ENCODE measurements around the gene PRM2.
A peak's percentile ranks its signal among the peaks of the same experiment; 100 is the strongest.
"Not testable (repeated sequence)": the region's sequence is repeated elsewhere in the genome, so short reads cannot be mapped to it uniquely, and the experiment has no call there.

The PRM2 gene

DNA sequence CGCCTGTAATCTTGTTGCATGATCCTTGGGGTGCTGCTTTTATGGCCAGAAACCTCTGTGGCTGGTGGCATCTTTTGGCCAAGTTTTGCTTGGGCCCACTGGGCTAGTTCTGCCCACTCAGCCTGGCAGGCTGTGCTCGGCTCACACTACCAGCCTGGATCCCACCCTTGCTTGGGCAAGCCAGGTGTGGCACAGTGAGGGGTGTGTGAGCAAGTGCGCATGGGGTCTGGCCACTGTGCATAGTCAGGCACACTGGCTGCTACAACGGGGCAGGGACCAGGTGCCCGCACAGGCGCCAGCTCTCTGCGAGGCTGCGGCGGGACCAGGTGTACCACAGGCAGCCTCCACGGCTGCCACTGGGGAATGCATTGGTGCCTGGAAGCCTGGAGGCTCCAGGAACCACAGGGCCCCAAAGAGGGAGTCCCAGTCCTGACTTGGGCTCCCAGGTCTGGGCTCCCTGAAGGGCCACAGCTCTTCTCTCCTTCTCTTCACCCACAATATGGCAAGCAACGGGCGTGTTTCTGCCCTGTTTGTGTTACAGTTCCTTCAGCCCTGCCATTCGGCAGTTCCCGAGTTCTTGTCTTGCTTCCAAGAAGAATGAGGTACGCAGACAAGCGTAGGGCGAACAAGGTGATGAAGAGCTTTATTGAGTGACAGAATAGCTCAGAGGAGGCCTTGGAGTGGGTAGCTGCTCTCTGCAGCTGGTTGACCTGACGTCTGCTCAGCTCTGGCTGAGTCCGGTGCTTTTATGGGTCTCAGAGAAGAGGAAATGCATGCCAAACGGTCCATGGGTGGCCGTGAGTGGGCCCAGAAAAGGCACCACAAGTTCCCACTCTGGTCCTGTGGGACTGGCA is 31.6 kb upstream of the PRM2 start:
- no peak for DNase-seq (ENCODE audit: low read depth in 2 of 2, low spot score in 1 of 2)

DNA sequence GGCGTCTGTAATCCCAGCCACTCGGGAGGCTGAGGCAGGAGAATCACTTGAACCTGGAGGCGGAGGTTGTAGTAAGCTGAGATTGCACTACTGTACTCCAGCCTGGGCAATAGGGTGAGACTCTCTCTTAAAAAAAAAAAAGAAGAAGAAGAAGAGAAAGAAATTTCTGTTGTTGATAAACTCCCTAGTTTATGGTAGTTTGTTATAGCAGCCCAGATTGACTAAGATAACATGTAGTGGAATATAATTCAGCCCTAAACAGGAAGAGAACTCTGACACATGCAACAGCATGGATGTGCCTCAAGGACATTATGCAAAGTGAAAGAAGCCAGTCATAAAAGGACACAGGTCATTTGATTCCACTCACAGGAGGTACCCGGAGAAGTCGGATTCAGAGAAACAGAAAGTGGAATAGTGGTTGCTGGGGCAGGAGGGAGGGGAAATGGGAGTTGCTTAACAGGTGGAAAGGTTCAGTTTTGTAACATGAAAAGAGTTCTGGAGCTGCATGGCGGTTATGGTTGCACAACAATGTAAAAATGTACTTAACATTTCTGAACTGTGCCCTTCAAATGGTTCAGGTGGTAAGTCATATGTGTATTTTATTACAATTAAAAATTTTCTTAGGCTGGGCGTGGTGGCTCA is 30.8 kb upstream of the PRM2 start:
- no peak for DNase-seq (ENCODE audit: low read depth in 2 of 2, low spot score in 1 of 2)

- no peak for DNase-seq (ENCODE audit: low read depth in 2 of 2, low spot score in 1 of 2)
These were observed 30.1 kb upstream of the PRM2 start for GRCh38 chr16:11306381-11306780.

DNA sequence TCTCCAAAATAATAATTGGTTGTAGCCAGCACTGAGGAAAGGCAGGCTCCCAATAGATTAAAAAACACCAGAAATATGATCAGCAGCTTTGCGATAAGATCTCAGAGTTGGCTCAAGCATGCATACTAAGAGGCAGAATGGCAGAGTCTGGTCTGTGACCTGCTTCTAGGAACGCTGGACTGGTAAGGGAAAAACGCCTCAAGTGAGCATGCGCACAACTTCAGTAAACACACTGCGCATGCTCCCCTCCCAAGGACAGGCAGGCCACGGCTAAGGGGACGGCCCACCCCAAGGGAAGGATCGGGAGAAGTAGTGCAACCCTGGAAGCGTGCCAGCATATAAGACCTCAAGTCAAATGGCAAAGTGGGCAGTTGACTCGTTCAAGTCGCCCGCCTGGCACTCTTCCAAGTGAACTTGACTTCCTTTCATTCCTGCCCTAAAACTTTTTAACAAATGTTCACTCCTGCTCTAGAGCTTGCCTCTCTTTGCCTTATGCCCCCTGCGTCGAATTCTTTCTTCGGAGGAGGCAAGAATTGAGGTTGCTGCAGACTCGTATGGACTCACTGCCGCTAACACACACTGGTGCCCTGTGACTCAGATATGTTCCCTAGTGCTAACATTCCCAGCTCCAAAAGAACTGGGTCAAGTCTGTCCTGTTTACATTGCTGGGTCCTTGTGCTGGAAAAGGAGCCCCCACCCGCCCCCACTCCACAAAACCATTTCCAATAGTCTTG is 27.3 kb upstream of the PRM2 start:
- DNase-seq (ENCODE audit: low read depth in 2 of 2, low spot score in 1 of 2), result no peak

- no peak for DNase-seq (ENCODE audit: low read depth in 2 of 2, low spot score in 1 of 2)
These were observed 26.7 kb upstream of the PRM2 start for GRCh38 chr16:11302977-11303376.

DNA sequence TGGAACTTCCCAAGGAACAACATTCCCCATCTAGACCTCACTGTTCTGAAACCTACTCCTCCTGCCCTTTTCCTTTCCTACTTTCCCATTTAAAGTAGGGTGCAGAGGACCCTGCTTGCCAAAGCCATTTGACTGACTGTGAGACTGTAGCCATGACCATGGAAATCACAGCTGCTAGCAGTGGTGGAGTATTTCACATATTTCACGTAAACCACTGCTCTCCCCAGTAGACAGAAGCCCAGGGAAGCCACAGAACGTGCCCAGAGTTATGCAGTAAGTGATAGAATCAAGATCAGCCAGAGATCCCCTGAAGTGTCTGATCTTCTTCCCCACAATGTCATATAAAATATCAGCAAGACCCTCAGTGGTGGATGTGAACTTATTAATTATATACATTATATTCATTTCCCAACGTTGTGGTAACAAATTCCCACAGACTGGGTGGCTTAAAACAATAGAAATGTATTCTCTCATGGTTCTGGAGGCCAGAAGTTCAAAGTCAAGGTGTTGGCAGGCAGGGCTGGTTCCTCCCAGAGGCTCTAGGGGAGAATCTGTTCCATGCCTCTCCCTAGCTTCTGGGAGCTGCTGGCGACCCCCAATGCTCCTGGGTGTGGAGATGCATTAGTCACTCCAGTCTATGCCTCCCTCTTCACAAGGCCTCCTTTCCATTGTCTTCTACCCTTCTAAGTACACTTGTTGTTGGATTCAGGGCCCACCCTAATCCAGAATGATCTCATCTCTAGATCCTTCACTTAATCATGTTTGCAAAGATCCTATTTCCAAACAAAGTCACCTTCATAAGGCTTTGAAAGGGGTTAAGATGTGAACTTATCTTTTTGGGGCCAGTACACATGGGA is 25.6 kb upstream of the PRM2 start:
- no peak for DNase-seq (ENCODE audit: low read depth in 2 of 2, low spot score in 1 of 2)

DNA sequence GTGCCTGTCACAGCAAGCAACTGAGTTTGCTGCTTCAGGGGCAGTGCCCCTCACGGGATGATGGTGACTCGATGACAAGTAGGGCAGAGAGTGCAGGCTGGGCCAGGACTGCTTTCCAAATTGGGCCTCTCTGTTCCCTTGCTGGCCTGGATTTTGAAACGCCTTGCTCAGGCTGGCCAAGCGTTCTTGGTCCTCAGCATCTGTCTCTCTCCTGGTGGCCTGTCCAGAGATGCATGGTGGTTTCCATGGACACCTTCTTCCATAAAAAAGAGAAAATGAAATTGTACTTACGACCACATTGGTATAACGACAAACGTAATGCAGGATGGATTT is 24.2 kb upstream of the PRM2 start:
- DNase-seq (ENCODE audit: low read depth in 2 of 2, low spot score in 1 of 2), result no peak

DNA sequence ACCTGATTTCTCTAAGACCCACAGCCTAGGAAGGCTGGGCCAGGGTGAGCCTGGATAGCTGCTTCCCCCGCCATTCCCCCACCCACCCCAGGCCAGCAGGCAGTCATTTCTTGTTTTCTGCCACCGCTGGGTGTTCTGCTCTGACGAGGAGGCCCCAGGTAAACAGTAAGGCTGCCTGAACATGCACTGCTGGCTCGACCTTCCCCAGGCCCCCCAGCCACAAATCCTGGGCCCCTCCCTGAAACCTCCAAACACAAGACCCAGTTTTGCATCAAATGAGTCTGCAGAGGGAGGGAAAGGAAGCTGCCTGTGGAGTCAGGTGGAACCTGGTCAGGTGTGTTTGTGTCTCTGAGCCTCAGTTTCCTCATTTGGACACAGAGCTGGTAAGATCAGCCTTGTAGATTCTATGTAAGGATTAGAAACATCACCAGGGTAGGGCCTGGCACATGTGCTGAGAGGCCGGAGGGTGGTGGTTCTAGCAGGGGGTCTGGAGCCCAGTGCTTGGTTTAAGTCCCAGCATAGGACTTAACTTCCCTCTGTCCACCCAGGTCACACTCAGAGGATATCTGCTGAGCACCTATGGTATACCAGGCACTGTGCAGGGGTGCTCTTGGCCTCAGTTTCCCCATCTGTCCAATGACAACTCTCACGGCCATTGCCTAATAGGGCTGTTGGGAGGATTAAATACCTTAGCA is 23.7 kb upstream of the PRM2 start:
- no peak for DNase-seq (ENCODE audit: low read depth in 2 of 2, low spot score in 1 of 2)

GRCh38 chr16:11298950-11299547 is 22.8 kb upstream of the PRM2 start:
- not testable (repeated sequence) for DNase-seq (ENCODE audit: low read depth in 2 of 2, low spot score in 1 of 2)

DNA sequence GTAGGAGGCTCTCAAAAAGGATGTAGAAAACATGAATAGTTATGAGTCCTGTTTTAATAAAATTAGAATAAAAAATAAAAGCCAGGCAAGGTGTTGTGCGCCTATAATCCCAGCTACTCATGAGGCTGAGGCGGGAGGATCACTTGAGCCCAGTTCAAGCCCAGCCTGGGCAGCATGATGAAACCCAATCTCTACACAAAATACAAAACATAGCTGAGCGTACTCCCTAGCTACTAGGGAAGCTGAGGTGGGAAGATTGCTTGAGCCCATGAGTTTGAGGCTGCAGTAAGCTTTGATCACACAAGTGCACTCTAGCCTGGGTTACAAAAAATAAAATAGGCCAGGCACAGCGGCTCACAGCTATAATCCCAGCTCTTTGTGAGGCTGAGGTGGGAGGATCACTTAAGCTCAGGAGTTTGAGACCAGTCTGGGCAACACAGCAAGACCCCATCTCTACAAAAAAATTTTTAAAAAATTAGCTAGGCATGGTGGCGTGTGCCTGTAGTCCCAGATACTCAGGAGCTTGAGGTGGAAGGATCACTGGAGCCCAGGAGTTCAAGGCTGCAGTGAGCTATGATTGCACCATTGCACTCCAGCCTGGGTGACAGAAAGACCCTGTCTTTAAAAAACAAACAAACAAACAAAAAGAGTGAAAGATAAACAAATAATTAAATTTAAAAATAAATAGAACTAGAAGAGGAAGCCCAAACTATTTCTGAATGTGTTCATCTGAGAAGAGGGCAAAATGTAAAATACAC is 22.0 kb upstream of the PRM2 start:
- DNase-seq (ENCODE audit: low read depth in 2 of 2, low spot score in 1 of 2), result no peak

DNA sequence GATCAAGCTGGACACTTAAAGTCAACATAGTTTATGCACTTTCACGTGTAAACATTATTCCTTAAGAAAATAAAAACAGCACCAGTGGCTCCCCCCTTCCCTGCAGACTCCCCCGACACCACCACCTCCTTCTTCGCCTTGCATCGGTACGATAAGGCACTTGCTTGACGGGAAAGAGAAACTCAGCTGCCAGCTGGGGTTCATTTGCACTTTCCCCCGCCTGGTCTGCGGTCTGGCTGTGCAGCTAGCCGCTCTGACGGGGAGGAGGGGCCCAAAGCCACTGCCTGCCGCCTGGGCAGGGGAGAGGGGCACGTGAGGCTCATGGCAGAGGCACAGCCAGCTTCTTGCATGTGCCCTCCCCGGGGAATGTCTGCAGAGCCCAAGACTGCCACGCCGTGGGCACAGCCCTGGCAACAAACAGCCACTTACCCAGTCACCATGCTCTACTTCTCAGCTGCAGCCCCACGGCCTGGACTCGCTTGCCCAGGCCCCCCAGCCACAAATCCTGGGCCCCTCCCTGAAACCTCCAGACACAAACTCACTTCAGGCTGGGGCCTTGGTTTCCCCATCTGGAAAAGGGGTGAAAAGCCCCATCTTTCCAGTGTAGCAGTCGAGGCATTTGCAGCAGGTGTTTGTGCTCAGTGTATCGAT is 21.3 kb upstream of the PRM2 start:
- peak; percentile 21 to 57 for DNase-seq (ENCODE audit: low read depth in 2 of 2, low spot score in 1 of 2)

- no peak for DNase-seq (ENCODE audit: low read depth in 2 of 2, low spot score in 1 of 2)
These were observed 20.6 kb upstream of the PRM2 start for GRCh38 chr16:11296706-11297491.

GRCh38 chr16:11296351-11296705 is 20.0 kb upstream of the PRM2 start:
- no peak for DNase-seq (ENCODE audit: low read depth in 2 of 2, low spot score in 1 of 2)

GRCh38 chr16:11295672-11296071 is 19.4 kb upstream of the PRM2 start:
- DNase-seq (ENCODE audit: low read depth in 2 of 2, low spot score in 1 of 2), result no peak

GRCh38 chr16:11292076-11292748 is 15.9 kb upstream of the PRM2 start:
- no peak for DNase-seq (ENCODE audit: low read depth in 2 of 2, low spot score in 1 of 2)

DNA sequence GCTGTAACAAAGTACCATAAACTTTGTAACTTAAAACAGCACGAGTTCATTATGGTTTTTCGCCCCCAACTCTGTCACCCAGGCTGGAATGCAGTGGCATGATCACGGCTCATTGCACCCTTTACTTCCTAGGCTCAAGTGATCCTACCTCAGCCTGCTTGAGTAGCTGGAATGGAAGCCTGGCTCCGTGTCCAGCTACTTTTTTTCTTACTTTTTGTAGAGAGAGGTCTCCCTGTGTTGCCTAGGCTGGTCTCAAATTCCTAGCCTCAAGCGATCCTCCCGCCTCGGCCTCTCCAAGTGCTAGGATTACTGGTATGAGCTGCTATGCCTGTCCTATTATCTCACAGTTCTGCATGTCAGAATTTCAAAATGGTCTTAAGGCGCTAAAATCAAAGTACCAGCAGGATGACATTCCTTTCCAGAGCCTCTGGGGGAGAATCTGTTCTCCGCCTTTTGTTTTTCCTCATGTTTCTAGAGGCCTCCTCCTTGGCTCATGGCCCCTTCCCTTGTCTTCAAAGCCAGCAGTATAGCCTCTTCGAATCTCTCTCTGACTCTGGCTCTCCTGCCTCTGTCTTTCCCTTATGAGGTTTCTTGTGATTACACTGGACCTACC is 14.9 kb upstream of the PRM2 start:
- no peak for DNase-seq (ENCODE audit: low read depth in 2 of 2, low spot score in 1 of 2)

Measured in stimulated activated CD8-positive, alpha-beta memory T cell treated with anti-CD3 and anti-CD28 coated beads, Interleukin-4, amount 100 ng/mL, for 1 hour (primary cell).